ENCODE results near the gene CKAP5. TPM values are rescaled to one million over a fixed set of nuclear protein-coding genes. Genes with fewer than 3 reads are reported as not detected.
"Not testable (repeated sequence)": the region's sequence is repeated elsewhere in the genome, so short reads cannot be mapped to it uniquely, and the experiment has no call there.

Gene CKAP5
- total RNA-seq, 1 donor from 2014 or later = 61.4 TPM

DNA sequence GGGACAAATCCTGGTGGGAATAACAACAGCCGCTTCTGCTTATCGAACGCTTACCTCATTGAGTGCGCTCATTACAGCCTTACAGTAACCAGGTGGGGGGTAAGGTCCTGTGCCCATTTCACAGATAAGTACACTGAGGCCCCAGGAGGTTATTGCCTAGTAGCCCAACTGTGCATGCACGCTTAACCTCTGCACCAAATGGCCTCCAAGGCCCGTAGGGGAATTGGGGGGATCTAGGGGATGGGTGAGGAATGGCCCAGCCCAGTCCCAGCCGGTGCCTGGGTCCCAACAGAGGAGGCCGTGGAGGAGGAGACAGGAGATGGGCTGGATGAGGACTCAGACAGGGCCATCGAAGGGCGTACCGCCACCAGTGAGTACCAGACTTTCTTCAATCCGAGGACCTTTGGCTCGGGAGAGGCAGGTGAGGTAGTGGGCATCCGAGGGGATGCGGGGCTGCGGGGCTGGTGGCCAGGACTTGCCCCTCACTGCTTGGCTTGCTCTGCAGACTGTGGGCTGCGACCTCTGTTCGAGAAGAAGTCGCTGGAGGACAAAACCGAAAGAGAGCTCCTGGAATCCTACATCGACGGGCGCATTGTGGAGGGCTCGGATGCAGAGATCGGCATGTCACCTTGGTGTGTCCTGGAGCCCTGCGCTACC, 119.7 kb downstream of the CKAP5 start:
- no peak for DNase-seq (ENCODE audit: low read depth in 2 of 2)

DNA sequence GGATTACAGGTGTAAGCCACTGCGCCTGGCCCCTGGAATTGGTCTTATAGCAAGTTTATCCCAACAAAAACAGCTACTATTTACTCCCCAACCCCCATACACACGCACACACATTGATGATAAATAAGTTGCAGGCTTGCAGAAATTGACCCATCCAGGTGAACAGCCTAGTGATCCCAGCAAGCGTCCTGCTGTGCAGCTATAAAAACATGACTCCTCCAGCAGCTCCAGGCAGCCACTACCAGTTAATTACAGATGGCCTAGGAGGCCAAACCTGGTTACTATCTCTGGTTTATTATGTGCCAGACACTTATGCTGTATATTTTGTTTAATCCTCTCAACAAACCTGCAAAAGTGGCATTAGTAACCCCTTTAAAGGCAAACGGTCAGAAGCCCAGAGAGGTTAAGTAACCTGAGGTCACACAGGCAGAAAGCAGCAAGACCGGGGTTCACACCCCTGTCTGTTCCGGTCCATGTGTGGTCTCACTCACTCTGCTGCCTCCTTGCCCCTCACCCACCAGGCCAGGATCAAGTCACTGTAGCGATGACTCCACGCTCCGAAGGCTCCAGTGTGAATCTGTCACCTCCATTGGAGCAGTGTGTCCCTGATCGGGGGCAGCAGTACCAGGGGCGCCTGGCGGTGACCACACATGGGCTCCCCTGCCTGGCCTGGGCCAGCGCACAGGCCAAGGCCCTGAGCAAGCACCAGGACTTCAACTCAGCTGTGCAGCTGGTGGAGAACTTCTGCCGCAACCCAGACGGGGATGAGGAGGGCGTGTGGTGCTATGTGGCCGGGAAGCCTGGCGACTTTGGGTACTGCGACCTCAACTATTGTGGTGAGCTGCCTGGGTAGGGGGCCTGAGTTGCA, 120.5 kb downstream of the CKAP5 start:
- DNase-seq (ENCODE audit: low read depth in 2 of 2) = no peak

DNA sequence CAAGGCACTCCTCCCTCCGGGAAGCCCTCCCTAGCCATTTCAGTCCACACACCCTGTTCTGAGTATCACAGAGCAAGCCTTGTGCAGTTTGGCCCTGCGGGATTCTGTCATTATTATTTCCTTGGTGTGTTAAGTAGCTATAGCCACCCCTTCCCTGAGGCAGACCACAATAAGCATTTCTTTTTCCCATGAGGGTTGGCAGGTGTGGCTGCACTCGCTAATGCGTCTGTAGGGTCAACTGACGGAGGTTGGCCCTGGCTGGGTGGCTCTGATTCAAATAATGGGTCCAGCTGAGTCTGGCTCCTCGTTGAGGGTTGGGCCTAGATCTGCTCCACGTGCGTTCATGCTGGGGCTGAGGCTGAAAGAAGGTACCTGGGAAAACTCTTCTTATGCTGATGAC, 122.0 kb downstream of the CKAP5 start:
- DNase-seq (ENCODE audit: low read depth in 2 of 2) = no peak

DNA sequence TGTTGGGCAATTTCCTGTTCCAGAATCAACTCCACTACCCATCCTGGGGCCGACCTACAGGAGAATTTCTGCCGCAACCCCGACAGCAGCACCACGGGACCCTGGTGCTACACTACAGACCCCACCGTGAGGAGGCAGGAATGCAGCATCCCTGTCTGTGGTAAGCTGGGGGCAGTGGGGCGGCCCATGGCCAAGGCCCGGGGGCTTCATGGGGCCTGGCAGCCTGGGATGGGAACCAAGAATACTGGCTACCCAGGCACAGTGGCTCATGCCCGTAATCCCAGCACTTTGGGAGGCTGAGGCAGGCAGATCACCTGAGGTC, 122.8 kb downstream of the CKAP5 start:
- no peak for DNase-seq (ENCODE audit: low read depth in 2 of 2)

DNA sequence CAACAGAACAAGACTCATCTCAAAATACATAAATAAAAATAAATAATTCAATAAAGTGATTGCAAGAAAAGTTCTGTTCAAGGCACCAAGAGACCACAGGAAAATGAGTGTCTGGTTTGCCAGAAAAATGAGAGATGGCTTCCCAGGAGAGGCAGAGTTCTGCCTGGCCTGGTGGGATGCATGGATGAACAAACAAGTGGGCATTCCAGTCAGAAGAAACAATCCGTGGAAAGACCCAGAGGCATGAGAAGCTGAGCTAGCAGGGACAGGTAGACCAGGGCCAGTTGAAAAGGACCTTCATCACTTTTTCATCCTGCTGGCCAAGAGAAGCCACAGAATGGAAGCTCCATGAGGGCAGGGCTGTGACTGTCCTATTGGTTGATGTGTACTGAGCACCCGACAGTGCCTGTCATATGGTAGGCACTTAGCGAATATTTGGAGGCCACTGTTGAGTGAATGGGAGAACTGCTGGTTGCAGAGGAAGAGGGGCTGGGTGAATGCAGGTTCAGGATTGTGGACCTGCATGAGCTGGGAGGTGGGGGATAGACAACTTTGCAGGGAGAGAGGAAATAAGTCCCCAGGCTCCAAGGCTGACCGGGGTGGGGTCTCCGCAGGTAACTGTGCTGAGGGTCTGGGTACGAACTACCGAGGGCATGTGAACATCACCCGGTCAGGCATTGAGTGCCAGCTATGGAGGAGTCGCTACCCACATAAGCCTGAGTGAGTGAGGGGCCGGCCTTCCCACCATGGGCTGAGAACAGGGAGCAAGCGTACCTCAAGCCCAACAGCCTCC, 123.3 kb downstream of the CKAP5 start:
- no peak for DNase-seq (ENCODE audit: low read depth in 2 of 2)

DNA sequence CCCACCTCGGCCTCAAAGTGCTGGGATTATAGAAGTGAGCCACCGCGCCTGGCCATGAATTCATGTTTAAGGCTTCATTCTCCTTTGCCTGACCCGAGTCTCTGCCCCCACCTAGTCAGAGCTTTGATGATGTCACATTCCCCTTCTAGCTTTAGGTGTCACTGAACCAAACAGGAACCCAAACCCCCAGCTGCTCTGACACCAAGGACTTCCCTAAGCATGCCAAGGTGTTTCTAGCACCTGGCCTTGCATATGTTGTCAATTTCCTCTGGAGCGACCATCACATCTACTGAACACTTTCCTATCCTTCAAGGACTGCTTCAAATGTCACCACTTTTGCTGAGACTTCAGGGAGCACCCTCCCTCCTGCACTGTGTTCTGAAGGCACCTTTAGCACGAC, 124.8 kb downstream of the CKAP5 start:
- DNase-seq (ENCODE audit: low read depth in 2 of 2) = no peak

DNA sequence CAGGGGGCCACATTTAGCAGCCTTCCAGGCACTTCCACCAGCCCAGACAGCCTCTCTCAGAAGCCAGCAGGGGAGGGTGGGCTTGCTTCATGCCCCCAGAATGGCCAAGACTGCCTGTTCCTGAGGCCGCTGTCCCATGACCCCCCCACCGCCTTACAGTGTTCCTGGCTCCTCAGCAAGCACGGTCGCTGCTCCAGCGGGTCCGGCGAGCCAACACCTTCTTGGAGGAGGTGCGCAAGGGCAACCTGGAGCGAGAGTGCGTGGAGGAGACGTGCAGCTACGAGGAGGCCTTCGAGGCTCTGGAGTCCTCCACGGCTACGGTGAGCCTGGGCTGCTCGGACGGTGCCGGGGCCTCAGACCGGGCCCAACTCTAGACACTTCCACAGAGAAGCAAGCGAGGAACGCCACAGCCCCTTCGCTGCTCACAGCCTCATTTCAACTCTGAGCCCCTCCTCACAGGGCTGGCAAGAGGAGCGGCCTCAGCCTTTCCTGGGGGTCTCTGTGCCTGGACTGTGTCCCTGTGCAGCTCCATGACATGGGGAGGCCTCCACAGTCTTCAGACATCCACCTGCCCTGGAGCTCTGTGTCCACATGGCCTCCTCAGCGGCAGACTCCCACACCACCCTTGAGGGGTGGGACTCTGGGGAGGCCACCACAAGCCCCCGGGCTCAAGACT, 126.4 kb downstream of the CKAP5 start:
- DNase-seq (ENCODE audit: low read depth in 2 of 2) = no peak

DNA sequence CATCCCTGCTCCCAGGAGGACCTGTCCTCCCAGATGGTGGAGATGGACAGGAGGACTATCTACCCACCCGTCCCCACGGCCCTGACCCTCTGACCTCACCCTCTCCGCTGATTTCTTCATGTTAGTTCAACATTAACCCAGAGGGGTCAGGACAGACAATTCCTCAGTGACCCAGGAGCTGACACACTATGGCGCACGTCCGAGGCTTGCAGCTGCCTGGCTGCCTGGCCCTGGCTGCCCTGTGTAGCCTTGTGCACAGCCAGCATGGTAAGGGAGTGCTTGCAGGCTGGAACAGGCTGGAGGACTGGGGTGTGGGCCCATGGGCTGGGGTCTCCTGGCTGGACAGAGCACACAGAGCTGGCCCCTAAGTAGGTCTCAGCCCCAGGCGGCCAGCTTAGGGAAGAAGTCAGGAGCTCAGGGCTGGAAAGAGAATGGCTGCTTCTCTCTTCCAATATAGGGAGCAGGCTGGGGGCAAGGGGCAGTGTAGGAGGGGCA, 127.0 kb downstream of the CKAP5 start, which contains the start of gene F2:
Gene F2 (plus strand): TSS at position 166 of the 495 bp plus-strand sequence. CDS start 23 bp downstream, at position 189.
- no peak for DNase-seq (ENCODE audit: low read depth in 2 of 2)

DNA sequence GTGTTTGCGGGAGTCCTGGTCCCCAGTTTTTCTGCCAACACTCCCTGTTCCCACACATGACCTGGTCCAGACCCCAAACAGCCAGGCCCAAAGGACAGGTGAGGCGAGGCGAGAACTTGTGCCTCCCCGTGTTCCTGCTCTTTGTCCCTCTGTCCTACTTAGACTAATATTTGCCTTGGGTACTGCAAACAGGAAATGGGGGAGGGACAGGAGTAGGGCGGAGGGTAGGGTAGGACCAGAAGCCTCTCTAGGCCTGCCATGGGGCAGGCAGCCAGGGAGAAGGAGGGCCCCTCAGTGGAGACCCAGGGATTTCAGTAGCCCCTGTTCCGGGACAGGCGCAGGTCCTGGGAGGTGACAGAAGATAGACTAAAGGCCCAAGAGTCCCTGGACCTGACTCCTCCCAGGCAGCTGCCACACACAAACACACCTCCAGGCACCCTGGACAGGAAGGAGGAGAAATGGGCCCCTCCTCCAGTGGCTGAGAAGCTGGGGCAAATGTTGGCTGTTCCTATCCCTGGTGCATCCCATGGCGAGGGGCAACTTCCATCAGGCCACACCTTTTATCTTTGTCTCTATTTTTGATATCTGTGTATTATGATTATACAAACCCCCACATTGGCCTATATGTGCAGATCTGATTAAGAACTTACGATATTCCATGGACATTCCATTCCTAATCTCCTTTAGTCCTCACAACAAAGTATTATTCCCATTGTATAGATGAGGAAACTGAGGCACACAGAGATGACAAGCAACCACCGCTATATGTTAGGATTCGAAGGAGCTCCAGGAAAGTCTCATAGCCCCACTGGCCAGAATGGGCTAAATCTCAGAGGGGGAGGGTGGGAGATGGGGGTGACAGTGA, 127.7 kb downstream of the CKAP5 start:
- DNase-seq (ENCODE audit: low read depth in 2 of 2) = no peak

DNA sequence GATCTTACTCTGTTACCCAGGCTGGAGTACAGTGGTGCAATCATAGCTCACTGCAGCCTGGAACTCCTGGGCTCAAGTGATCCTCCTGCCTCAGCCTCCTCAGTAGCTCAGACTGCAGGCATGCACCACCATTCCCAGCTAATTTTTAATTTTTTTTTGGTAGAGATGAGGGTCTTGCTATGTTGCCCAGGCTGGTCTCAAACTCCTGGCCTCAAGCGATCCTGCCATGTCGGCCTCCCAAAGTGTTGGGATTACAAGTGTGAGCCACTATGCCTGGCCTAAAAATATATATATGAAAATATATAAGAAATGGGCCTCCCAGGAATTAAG, 128.3 kb downstream of the CKAP5 start:
- not testable (repeated sequence) for DNase-seq (ENCODE audit: low read depth in 2 of 2)

DNA sequence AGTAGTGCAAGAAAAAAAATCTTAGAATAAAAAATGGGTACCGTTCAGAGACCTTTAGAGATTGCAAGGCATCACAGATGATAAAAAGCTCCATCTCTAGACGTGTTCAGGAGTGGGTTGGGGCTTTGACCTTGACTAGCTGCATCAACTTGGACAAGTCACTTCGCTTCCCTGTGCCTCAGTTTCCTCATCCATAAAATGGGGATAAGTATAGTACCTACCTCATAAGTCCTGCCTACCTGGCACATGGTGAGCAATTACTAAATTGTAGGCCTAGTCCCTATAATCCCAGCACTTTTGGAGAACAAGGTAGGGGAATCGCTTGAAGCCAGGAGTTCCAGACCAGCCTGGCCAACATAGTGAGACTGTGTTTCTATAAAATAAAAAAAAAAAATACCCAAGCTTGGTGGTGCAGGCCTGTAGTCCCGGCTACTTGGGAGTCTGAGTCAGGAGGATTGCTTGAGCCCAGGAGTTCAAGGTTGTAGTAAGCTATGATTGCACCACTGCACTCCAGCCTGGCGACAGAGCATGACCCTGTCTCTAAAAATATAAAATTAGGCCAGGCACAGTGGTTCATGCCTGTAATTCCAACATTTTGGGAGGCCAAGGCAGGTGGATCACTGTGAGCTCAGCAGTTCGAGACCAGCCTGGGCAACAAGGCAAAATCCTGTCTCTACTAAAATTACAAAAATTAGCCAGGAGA, 133.1 kb downstream of the CKAP5 start:
- DNase-seq (ENCODE audit: low read depth in 2 of 2) = no peak

DNA sequence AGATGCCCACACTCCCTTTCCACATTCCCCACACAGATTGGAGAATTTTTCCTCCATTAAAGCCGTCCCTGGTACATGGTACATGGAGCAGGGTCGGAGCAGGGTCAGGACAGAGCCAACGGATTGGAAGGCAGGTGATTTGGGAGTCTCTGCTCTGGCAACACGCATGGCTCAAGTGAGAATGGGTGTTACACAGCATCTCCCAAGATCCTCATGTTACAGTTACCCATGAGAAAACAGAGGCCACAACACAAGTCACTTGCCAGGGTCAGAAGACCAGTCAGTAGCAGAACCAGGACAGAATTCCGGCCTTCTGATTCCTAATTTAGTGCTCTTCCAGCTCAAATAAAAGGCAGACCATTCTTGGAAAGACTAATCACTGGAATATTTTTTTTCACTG, 134.8 kb downstream of the CKAP5 start:
- no peak for DNase-seq (ENCODE audit: low read depth in 2 of 2)

DNA sequence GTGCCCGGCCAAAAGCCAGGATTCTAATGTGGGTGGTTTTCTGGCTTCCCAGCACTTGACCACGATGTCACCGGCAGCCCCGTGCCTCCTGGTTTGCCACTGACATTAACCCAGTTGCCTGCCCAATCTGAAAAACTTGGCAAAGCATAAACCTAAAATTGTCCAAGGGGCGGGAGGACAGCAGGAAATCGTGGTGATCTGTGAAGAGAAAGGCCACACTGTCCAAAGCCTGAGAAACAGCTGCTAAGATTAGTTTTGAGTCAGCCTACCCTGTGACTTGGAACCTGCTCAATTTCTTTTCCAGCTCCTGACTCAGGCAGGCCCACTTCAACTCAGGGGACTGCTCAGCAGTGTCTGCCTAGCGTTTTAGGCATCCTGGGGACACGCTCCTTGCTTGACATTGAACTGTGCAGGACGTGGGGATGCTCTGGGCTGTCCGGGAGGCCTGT, 135.2 kb downstream of the CKAP5 start:
- DNase-seq (ENCODE audit: low read depth in 2 of 2) = peak in 1 of 2 donors; percentile 30

DNA sequence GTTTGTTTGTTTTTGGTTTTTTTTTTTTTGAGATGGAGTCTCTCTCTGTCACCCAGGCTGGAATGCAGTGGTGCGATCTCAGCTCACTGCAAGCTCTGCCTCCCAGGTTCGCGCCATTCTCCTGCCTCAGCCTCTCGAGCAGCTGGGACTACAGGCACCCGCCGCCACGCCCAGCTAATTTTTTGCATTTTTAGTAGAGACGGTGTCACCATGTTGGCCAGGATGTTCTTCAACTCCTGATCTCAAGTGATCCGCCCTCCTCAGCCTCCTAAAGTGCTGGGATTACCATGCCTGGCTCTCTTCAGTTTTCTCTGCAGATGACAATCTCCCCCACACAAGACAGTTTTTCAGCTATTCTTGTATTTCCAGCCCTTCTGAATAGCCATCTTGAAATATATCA, 136.7 kb downstream of the CKAP5 start:
- DNase-seq (ENCODE audit: low read depth in 2 of 2) = not testable (repeated sequence)

DNA sequence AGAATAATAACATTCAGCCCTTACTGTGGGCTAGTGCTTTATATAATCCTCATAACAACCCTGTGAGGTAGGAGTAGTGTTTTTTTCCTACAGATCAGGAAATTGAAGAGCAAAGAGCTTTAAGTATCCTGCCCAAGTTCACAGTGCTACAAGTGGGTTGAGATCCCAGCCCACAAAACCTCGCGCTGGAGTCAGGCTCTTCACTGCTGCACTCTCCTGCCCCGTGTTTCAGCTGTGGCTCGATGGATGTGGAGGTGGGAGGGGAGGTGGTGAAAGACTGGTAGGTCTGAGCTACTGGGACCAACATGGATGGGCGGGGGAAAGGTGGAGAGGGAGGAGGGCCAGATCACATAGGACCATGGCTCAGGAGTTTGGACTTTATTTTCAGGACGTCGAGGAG, 139.2 kb downstream of the CKAP5 start:
- DNase-seq (ENCODE audit: low read depth in 2 of 2) = no peak

DNA sequence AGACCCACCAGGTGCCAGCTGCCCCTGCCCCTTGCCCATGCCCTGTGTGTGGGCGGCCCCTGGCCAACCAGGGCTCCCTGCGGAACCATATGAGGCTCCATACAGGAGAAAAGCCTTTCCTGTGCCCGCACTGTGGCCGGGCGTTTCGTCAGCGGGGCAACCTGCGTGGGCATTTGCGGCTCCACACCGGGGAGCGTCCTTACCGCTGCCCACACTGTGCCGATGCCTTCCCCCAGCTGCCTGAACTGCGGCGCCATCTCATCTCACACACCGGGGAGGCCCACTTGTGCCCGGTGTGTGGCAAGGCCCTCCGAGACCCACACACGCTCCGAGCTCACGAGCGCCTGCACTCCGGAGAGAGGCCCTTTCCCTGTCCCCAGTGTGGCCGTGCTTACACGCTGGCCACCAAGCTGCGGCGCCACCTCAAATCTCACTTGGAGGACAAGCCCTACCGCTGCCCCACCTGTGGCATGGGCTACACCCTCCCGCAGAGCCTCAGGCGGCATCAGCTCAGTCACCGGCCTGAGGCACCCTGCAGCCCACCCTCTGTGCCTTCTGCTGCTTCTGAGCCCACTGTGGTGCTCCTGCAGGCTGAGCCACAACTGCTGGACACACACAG, 140.9 kb downstream of the CKAP5 start:
- no peak for DNase-seq (ENCODE audit: low read depth in 2 of 2)

DNA sequence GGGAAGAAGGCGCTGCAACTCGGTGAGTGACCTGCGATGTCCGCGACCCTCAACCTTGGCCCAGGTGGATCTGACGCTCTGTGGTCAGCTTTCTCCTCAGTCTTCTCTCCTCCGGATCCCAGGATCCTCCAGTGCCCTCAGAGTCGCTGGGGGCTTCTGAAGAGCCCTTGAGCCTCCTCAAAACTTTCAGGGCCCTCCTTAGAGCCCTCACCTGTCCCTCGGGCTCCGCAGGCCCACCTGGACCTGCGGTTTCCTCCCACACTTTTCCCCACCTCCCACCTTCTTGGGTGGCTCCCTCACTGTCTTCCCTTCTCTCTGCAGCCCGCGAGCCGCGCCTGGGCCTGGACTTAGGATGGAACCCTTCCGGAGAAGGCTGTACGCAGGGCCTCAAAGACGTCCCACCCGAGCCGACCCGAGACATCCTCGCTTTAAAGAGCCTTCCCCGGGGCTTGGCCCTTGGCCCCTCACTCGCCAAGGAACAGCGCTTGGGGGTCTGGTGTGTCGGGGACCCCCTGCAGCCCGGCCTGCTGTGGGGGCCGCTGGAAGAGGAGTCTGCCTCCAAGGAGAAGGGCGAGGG, 144.9 kb downstream of the CKAP5 start:
- no peak for DNase-seq (ENCODE audit: low read depth in 2 of 2)

DNA sequence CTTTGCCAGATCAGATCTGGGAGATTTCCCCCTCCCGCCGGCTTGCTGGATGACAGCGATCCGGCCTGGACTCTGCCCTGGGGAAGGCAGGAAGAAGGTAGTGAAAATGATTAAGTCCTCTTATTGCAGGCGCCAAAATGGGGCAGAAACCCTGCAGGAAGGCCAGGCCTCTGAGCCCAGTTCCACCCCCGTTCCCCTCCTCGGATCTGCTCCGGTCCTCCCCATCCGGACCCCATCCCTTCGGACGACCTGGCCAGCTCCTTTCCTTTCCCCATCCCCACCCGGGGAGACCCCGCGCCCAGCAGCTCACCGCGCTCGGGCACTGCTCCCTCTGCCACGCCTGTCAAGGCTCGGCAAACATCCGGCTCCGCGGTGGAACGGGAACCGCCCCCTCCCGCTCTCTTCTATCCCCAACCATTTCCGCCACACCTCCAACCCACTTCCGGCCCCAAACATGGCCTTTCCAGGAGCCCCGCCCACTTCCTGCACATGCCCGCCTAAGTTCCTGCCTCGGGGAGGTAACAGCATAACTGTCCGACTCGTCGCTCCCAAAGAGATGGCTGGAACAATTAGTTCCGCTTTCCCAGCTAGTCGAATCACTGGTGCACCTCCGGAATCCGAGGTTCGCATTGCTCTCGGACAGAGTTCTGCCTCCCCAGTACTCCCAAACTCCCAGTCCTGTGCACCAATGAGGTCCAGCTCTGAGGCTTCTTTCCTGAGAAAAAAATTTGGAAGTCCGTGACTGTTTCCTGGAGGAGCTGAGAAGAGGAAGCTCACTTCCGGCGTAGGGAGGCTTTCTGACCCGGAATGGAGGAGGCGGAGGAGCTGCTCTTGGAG, 145.6 kb downstream of the CKAP5 start, which contains the start of the genes ARHGAP1 and ZNF408:
Gene ARHGAP1 (minus strand): TSS at position 379 of the 837 bp plus-strand sequence. CDS start 4,512 bp downstream, outside the sequence.
Gene ZNF408 (plus strand): TSS at position 791 of the 837 bp plus-strand sequence. CDS start 17 bp downstream, at position 808.
- DNase-seq (ENCODE audit: low read depth in 2 of 2) = peak; percentile 98 to 99

Data from dermis microvascular lymphatic vessel endothelial cell (primary cell).